RWPE1 (cell line): ENCODE data around the gene RASSF1.

Source experiments
- CTCF ChIA-PET: fragments of 350-600 bp; sonication (Branson Sonifier 250); formaldehyde crosslinking; extraction: SDS; loops from one replicate; lab custom pipeline; 2021; lab: Yijun Ruan, JAX
- POLR2A ChIA-PET: fragments of 400-600 bp; formaldehyde crosslinking; extraction: SDS; loops from one replicate; lab custom pipeline; 2020; ENCODE audit warnings: antibody characterized with exemption; ENCODE audit not compliant: low non-redundant PET; lab: Yijun Ruan, JAX
- DNase-seq: peaks from one replicate; pipeline ENCODE4 v3.0.0; 2012; ENCODE audit warnings: low spot score
- H3K27ac ChIP-seq: fragments of 450-650 bp; 2 replicates; pipeline ENCODE4 v1.5.1; 2017
- CTCF ChIP-seq: fragments of 450-650 bp; conservative IDR thresholded peaks from 2 replicates; pipeline ENCODE4 v1.5.1; 2017; ENCODE audit warnings: low read depth, mild to moderate bottlenecking

RASSF1 gene

DNA sequence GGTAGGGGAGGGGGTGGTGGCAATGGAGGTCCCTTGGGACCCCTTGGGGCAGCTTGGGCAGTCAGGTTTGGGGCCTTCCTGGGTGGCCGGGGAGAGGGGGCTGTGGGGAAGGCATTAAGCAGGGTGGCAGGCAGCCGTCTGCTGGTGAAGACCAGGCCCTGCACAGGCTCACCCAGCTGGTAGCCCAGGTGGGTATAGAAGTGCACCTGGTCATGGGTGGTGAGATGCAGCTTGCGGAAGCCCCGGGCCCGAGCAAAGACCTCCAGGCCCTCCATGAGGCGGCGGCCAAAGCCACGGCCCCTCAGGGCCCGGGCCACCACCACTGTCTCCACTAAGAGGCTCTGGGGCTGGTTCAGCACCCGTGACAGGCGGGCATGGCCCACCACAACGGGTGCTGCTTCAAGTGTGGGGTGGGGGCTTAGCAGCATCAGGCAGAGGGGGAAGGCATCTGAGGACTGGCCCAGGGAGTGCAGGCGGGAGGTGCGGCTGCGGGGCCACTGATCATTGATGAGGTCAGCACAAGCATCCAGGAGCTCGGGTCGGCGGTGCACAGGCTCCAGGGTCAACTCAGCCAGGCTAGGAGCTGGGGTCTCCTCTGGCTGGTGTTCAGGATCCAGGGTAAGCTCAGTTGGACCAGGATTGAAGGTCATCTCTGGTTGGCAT lies 43.8 kb downstream of the RASSF1 start:
- CTCF ChIA-PET: no interaction called here
- no peak for TF ChIP-seq CTCF
- H3K27ac ChIP-seq: peak overlapping the region; percentile 93
- DNase-seq: no peak
- POLR2A ChIA-PET: no interaction called here

DNA sequence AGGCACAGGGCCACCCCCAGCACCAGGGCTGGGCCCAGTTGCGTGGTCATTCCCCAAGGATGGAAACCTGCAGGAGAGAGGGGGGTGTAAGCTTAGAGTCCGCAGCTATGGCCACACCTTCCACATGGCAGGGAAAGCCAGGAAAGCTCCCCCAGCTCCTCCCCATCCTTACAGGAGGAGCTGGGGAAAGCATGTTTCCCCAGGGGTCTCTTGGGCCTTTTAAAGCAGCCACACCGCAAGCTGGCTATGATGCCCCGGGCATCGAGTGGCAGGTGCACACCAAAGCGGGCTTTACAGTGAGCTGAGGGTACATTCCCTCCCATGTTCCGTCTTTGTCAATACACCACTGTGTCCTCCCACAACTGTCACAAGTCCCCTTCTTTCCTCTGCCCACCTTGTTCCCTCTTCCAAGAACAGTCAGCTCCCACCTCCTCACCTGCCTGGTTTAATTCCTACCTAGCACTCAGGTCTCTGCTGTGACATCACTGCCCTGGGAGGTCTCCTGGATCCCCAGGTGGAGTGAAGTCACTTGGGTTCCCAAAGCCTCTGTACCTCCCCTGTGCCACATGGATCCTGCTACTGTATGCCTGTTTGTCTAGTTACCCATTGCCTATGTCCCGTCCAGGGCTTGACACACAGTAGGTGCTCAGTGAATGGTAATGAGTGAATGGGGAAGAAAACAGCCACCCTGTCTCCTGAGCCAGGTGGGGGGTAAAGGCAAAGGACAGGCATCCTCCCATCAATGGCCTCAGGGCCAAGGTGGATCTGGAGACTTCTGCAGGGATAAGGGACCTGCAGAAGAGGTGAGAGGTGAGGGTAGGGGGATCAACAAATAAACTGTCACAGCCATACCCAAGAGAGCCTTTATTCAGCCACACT lies 44.8 kb downstream of the RASSF1 start:
- POLR2A ChIA-PET: no interaction called here
- DNase-seq: no peak
- H3K27ac ChIP-seq: peak overlapping the region; percentile 93
- CTCF ChIA-PET: interaction anchor here (1.5 kb wide), 1 partner anchor 28 kb away, joined by 3 read pairs; no protein-coding TSS in a partner anchor
- TF ChIP-seq CTCF: no peak

DNA sequence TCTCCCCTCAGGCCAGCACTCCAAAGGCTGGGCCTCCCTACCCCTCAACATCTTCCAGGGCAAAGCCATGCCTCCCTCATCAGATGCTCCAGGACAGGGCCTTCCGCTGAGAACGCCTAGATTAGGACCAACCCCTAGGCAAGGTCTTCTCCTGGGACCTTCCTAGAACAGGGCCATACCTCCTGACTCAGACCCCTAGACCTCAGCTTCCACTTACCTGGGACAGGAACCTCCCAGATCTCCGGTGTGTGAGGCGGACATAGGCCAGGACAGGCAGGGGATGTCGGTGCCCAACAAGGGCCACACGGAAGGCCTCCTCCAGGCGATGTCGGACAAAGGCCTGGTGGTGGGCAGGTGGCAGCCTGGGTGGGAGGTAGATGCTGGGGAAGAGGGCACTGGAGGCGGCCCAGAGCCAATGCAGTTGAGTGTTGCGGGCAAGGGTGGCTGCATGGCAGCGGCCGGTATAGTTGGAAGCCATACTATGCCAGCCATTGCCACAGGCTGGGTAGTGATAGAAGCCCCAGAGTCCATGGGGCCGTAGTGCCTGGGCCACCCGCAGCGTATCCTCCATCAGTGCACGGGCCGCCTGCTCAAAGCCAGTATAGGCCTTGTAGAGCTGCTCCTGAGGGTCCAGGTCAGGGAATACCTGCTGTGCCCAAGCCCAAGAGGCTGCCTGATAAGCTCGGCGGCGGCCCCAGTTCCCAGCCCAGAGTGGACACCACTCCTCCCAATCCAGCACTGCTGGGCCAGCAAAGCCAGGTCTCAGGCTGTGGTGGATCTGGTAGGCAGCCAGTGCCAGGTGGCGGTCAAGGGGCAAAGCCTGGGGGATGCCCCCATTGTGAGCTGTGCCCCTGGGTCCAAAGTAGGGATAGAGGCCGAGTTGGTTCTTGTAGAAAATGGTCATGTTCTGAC lies 45.9 kb downstream of the RASSF1 start:
- no peak for TF ChIP-seq CTCF
- DNase-seq: no peak
- ChIA-PET POLR2A (interaction anchor here (0.5 kb wide), 1 partner anchor 34 kb away, joined by 3 read pairs; no protein-coding TSS in a partner anchor), CTCF (interaction anchor here (1.5 kb wide), 1 partner anchor 29 kb away, joined by 3 read pairs; no protein-coding TSS in a partner anchor)
- H3K27ac ChIP-seq: peak overlapping the region; percentile 93

DNA sequence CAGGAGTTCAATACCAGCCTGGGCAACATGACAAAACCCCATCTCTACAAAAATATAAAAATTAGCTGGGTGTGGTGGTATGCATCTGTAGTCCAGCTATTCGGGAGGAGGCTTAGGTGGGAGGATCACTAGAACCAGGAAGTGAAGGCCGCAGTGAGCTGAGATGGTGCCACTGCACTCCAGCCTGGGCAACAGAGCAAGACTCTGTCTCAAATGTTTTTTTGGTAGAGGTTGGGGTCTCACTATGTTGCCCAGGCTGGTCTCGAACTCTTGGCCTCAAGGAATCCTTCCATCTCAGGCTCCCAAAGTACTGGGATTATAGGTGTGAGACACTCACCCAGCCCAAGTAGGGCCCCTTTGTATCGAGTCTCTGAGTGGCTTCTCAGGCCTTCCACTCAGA lies 46.5 kb downstream of the RASSF1 start:
- ChIA-PET CTCF (no interaction called here), POLR2A (interaction anchor here (0.6 kb wide), 1 partner anchor 32 kb away, joined by 3 read pairs; no protein-coding TSS in a partner anchor)
- no peak for DNase-seq
- peak overlapping the region; percentile 93 for H3K27ac ChIP-seq
- TF ChIP-seq CTCF: no peak

DNA sequence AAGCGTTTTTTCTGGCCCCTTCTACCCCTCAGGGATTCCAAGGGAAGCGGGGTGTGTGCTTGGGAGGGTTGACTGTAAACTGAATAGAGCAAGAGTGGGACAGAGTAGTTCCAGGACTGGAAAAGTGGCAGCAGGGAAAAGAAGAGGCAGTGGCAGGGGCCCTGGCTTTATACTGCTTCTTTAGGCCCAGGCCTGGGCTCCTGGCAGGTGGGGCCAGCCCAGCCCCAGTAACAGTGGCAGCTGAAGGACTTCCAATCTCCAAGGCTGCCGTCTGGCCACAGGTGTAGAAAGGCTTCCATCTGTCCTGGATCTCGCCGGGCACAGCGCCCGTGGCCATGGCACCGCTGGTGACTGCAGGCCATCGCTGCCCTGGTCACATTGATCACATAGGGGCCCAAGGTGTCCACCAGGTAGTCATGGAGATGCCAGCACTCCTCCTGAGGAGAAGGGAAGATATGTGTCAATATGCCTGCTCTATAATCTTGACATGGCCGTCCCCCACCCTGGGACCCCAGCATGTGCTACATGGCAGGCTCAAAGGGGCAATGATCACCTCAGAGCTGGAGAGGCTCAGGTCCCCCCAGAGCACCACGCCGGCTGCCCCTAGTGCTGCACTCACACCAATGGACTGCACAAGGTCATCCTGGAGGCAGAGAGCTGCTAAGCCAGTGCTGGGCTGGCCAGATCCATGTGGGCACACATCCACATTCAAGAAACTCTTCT lies 47.4 kb downstream of the RASSF1 start:
- DNase-seq: no peak
- CTCF ChIA-PET: no interaction called here
- POLR2A ChIA-PET: no interaction called here
- peak overlapping the region; percentile 93 for H3K27ac ChIP-seq
- TF ChIP-seq CTCF: no peak
